ENCODE data around the gene TRIM47.
"Not testable (repeated sequence)": the region's sequence is repeated elsewhere in the genome, so short reads cannot be mapped to it uniquely, and the experiment has no call there.

TRIM47 gene

DNA sequence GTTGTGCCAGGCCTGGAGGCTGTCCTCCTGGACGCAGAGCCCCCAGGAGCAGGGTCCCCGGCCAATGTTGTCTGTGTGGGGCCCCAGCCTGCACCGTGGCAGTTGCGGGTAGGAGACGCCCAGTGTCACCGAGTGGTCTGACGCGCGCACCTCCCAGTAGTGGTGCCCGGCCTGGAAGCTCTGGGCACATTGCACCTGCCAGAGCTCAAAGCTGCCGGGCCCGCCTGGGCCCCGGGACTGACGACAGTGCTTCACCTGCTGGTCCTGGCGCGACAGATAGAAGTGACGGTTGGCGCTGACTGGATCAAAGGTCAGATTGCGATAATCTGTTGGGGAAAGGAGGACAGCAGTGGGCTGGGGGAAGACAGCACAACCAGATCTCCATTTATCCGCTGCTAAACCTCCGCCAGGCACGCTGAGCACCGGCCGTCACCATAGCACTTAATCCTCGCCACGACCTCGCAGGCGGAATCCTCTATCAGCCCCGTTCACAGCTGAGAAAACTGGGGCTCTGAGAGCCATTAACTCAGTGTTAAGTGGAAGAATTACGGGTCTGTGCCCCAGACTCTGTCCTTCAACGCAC lies 12.7 kb upstream of the TRIM47 start:
- DNase-seq = no peak

GRCh38 chr17:75889454-75889853 lies 11.1 kb upstream of the TRIM47 start:
- DNase-seq = no peak

DNA sequence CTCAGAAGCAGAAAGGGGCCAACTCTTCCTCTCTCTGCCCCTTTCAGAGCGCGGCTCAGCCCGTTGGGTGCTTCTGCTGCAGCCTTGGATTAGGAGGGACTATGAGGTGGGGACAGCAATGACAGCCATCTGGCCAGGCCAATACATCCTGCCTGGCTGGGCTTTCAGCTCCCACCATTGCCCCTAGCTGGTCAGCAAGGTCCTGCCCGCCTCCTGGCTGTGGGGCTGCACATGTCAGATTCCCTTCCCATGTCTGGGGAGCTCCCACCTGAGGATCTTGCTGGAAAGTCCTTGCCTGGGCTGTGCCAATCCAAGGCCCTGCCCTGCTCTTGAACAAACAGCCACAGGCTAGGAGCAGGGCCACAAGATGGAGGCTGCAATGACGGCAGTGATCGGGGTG lies 10.1 kb upstream of the TRIM47 start:
- DNase-seq = no peak

DNA sequence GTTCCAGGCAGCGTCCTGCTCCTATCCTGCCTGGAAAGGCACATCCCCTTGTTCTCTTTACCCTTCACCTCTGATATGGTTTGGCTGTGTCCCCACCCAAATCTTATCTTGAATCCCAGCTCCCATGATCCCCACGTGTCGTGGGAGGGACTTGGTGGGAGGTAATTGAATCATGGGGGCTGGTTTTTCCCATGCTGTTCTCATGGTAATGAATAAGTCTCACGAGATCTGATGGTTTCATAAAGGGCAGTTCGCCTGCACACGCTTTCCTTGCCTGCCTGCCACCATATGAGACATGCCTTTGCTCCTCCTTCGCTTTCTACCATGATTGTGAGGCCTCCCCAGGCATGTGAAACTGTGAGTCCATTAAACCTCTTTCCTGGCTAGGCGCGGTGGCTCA lies 7.5 kb upstream of the TRIM47 start:
- not testable (repeated sequence) for DNase-seq

DNA sequence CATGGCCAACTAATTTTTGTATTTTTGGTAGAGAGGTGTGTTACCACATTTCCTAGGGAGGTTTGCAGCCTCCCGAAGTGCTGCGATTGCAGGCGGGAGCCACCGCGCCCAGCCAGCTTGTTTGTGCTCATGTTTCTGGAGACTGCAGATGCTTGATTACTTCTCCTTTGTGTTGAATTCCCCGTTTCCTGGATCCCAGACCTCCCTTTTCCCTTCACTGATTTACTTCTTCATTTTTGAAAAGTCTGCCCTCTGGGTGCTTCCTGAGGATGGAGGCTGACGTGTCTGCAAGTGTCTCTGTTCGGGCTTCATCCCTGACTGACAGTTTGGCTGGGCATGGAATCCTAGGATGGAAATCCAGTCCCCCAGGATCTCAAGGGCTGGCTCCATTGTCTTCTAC lies 7.0 kb upstream of the TRIM47 start:
- DNase-seq = no peak

GRCh38 chr17:75881678-75882454 lies 3.5 kb upstream of the TRIM47 start:
- no peak for DNase-seq

- DNase-seq = no peak
Measured at GRCh38 chr17:75880266-75880665, 1.9 kb upstream of the TRIM47 start.

- DNase-seq = peak; percentile 44
Measured at GRCh38 chr17:75877752-75878173, 618 bp downstream of the TRIM47 start.

DNA sequence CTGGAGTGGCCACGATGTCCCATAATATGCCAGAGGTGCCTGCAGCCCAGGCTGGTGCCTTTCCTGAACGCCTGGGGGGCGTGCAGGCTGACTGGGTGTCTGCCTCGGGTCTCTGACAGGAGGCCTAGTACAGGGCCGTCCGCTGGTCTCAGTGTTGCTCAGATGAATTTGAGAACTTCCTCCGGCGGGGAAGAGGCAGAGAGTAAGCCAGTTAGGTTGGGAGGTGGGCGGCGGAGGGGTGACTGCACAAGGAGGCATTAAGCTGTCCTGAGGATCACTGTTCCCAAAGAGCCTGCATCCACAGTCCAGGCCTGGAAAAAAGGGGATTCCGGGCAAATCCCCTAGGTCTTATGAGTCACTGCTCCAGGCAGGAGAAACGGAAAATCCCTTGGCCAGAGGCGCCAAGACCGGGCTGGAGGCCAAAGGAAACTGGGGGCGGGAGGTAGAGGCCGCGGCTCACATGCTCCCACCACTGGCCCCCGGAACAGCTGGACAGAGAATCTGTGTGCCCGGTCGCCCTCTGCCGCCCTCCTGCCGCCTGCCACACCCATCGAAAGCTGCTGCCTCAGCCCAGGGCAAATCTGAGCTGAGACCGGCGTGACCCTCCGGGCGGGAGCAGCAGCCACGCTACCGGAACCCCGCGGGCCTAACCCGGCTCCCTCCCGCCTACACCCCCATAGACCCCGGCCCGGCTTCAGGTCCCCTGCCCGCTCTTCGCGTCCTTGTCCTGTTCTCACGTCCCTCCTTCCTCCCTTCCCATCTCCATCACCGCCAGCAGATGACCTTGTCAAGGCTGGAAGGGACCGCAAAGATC lies 1.2 kb downstream of the TRIM47 start:
- DNase-seq = no peak

DNA sequence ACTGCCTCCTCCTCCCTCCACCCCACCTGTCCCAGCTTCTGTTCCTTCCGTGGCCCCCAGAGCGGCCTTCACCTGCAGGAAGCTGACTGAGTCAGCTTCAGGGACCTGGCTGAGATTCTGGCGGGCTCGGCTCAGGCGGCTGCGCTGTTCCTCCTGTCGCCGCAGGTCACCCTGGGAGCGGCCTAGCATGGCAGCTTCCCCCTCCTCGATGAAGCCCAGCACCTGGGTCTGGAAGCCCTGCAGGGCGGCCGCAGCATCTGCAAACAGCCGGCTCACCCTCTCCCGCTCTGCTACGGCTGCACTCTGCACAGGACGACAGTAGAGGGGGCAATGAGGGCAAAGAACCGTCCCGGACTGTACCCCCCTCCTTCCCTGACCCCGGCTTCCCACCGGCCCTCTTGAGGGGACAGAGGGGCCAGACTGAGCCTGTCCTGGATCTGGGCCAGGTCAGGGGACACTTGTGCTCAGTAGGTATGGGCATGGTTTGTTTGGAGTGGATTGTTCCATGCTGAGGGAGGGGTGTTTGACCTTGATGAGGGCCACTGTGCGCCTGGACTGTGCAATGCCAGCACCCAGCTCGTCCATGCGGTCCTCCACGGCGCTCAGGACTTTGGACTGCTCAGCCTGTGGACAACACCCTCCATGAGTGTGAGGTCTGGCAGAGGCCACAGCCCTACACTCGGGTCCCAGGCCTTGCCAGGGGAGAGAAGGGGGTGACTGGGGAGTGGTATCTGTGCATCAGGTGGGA lies 2.0 kb downstream of the TRIM47 start:
- peak; percentile 87 for DNase-seq

DNA sequence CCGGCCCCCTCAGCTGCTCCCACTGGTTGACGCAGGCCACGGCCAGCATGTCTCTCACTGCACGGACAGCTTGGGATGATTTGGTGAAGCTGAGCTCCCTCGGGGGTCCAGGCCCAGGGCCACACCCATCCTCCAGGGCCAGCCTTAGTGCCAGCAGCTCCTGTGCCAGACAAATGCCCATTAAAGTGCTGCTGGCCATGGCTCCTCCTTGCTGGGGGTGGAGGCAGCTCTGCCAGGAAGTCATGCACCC lies 2.5 kb downstream of the TRIM47 start:
- DNase-seq = no peak

GRCh38 chr17:75875182-75875939 lies 3.0 kb downstream of the TRIM47 start:
- DNase-seq = no peak

DNA sequence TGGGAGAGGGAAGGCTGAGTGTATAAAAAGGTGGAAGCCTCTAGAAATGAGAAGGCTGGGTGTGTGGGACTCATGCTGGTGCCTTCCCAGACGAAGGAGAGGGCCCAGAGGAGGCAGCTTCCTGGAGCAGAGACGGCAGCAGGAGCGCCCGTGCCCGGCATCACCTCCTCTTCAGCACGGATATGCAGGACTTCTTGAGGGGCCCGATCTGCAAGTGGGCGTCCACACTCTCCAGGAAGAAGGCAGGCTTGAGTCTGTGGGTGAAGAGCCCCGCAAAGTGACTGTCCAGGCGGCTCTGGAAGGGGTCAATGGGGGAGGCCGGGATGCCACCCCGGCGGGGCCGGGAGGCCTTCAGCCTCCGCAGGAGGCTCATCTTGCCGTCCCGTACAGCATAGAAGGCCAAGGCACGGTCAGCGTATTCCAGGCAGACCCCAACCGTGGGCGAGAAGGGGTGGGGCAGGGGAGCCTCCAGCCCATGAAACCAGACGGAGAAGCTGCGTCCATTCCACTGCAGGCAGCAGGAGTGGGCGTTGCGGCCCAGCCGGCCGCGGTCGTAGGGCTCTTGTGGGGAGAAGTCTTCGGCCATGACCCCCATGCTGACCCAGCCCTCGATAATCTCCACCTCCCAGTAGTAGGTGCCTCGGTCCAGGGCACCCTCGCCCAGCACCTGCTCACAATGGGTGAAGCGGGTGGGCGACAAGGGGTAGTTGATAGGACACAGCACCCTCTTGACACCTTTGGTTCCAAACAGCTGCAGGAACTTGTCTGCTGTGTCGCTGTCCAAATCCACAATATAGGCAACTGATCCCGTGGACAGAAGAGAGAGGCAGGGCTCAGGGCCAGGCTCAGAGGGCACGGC lies 3.8 kb downstream of the TRIM47 start:
- DNase-seq = no peak

GRCh38 chr17:75873587-75874322 lies 4.6 kb downstream of the TRIM47 start:
- DNase-seq = no peak

DNA sequence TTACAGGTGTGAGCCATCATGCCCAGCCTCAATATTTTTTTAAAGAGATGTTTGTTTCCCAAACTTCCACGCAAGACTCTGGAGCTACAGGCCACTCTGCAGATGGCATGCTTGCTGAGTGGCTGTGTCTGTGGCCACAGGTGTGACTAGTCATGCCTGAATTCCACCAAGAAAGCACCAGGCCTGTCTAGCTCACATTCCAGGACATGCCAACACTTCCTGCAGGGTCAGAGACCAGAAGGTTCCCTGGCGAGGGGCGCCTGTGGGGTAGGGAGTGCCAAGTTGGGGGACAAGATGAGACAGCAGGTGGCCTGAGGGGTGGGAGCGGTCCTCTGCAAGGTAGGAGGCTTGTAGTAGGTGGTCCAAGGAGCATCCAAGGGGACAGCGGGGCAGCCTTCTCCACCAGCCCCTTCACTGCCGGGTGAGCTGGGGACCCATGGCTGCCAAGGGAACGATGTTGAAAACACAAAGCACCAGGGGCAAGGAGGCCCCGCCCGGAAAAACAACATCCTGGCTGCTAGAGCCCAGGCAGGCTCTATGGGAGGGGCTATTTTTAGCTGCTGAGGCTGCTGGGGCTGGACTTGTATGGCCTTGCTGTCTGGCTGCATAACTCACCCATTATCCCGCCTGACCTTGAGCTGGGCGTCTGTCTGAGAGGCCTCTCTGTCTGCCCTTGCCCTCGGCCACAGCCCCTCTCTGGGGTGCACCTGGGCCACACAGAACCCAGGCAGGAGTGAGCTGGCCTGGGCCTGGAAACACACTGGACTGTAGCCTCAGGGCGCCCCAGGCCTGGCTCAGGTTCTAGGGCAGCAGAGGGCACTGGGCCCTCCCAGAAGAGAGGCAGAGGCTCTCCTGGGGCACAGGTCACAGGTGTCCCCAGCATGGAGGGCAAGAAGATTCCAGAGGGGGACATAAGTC lies 5.7 kb downstream of the TRIM47 start:
- peak; percentile 43 for DNase-seq

DNA sequence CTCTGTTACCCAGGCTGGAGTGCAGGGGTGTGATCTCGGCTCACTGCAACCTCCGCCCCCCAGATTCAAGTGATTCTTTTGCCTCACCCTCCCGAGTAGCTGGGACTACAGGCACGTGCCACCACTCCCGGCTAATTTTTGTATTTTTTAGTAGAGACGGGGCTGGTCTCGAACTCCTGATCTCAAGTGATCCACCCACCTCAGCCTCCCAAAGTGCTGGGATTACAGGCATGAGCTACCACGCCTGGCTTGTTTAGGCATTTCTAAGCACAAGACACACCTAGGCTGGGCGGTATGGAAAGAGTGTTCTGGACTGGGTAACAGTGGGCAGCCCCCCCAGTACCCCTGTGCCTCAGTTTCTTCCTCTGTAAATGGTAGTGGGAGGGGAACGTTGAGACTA lies 8.2 kb downstream of the TRIM47 start:
- not testable (repeated sequence) for DNase-seq

DNA sequence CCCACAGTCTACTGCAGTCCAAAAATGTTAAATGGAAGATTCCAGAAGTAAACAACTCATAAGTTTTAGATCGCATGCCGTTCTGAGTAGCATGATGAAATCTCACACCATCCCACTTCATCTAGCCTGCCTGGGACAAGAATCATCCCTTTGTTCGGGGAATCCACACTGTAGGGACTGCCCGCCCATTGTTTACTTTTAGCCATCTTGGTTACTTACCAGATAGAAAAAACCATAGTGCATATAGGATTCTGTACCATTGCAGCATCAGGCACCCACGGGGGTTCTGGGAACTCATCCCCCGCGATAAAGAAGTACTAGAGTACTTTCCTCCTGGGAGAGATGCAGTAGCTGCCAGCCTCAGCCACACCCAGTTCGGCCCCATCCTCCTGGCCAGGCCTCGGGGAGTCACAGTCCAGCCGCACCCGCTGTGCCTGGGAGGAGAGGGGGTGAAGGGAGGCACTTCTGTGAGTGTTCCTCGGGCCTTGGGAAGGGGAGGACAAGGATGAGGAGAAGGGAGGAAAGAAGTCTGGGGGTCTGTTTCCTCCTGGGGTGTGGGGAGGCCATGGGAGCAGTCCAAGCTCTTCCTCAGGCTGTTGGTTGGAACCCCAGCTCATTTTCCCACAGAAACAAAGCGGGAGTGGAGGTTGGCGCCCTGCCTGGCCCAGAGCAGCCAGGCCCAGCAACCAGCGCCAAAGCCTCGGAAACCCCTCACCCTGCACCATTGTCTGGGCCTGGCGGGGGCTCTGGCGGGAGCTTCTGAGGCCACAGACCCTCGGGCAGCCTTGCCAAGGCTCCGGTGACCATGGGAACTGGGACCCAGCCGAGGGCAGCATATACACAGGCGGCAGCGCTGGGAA lies 8.9 kb downstream of the TRIM47 start:
- no peak for DNase-seq

DNA sequence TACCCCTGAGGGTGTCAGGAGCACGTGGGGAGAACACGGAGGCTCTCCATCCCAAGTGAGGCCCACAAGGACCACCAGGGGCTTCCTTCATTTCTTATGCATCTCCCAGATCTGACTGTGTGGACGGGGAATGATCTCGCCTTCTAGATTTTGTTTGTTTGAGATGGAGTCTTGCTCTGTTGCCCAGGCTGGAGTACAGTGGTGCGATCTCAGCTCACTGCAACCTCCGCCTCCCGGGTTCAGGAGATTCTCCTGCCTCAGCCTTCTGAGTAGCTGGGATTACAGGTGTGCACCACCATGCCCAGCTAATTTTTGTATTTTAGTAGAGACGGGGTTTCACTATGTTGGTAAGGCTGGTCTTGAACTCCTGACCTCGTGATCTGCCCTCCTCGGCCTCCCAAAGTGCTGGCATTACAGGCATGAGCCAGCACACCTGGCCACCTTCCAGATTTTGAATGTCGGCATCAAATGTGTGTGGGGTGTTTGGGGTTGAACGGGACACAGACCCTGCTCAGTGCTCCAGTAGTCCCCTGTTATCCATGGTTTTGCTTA lies 9.6 kb downstream of the TRIM47 start:
- not testable (repeated sequence) for DNase-seq

All from NCI-H510A (cell line).